ENCODE measurements around the gene CD7. TPM values are rescaled to one million over a fixed set of nuclear protein-coding genes. Genes with fewer than 3 reads are reported as not detected.
A peak's percentile ranks its signal among the peaks of the same experiment; 100 is the strongest.
"Not testable (repeated sequence)": the region's sequence is repeated elsewhere in the genome, so short reads cannot be mapped to it uniquely, and the experiment has no call there.

The CD7 gene
- total RNA-seq, 2 experiments from 2014 or later, result not detected

DNA sequence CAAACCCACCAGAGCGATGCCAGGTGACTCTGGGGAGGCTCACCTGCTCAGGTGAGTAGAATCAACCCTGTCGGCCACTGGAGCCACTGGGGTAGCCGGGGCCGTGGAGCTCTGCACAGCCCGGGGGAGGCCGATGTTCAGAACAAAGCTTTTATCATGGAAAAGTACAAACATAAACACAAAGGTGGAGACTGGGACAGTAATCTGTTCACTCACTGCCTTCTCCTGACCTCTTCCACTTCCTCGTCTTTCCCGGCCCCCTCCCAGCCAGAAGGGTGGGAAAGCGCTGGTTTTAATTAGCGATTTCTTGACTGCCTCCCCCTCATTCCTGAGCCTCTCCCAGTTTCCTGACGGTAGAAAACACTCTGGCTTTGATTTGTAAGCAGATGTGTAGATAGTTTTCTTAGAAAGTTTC lies 31.9 kb upstream of the CD7 start:
- Histone ChIP-seq H3K79me2 (ENCODE audit: insufficient read depth, low read depth, low read length) (no peaks in the 10 kb centered on the region), H3K4me2 (ENCODE audit: low read length) (peak overlapping the region; percentile 78; the same call in 1 of the 2 replicates), H4K20me1 (ENCODE audit: insufficient read depth, low read length) (no peaks in the 10 kb centered on the region), H3K9me2 (ENCODE audit: insufficient read depth, low read length) (no peaks in the 10 kb centered on the region), H3K27ac (ENCODE audit: low read depth, low read length, poor library complexity, severe bottlenecking) (peak overlapping the region; percentile 97), H3K4me3 (ENCODE audit: low read depth, low read length, poor library complexity, severe bottlenecking) (no peak overlapping the region), H3K4me1 (ENCODE audit: insufficient read depth, low read length, poor library complexity, severe bottlenecking) (peaks cover 69% of the 10 kb centered on the region), H3K9me3 (ENCODE audit: low read length) (no peaks in the 10 kb centered on the region), H2AFZ (ENCODE audit: low read length) (peak overlapping the region; percentile 65; the same call in 1 of the 2 replicates), H3K36me3 (ENCODE audit: insufficient read depth, low read length) (no peaks in the 10 kb centered on the region)
- POLR2A ChIA-PET, result interaction anchor here (0.6 to 3.7 kb wide), 4 partner anchors 9 to 205 kb away, joined by 3 to 20 read pairs (median 6); partner anchors contain the start of genes HEXD and OGFOD3
- no peak for DNase-seq (ENCODE audit: low spot score)
- TF ChIP-seq, protein P1, sequence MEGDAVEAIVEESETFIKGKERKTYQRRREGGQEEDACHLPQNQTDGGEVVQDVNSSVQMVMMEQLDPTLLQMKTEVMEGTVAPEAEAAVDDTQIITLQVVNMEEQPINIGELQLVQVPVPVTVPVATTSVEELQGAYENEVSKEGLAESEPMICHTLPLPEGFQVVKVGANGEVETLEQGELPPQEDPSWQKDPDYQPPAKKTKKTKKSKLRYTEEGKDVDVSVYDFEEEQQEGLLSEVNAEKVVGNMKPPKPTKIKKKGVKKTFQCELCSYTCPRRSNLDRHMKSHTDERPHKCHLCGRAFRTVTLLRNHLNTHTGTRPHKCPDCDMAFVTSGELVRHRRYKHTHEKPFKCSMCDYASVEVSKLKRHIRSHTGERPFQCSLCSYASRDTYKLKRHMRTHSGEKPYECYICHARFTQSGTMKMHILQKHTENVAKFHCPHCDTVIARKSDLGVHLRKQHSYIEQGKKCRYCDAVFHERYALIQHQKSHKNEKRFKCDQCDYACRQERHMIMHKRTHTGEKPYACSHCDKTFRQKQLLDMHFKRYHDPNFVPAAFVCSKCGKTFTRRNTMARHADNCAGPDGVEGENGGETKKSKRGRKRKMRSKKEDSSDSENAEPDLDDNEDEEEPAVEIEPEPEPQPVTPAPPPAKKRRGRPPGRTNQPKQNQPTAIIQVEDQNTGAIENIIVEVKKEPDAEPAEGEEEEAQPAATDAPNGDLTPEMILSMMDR (conservative IDR thresholded peaks at IDR 0.05; ENCODE audit: low read length), result no peak
- TF ChIP-seq EZH2phosphoT487 (IDR thresholded peaks at IDR 0.05; ENCODE audit: borderline replicate concordance, low read depth, low read length), result no peak
- CTCF ChIA-PET (ENCODE audit: unreplicated experiment), result interaction anchor here (1.0 to 1.2 kb wide), 2 partner anchors 51 to 75 kb away, joined by 3 read pairs; no protein-coding TSS in a partner anchor
- intact Hi-C loops (cut with micrococcal nuclease; ENCODE audit: unreplicated experiment), result no loop called here
- BruUV-seq (replicated peaks), result no TSS peak

DNA sequence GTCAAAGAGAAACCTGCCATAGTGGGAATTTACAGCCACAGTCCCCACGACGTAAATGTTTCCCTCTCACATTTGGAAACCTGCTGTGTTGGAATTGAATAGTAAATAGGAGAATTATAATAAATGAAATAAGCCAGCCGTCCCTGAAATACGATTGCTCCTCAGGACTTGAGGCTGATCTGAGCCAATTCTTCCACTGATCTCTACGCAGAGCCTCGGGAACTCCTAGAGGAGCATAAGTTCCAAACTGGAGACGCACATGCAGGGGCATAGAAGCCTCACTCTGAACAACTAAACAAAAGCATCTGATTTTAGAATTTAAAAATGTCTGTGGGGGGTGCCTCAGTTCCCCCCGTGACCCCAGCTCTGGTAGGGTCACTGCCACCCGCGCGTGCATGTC lies 31.5 kb upstream of the CD7 start:
- Histone ChIP-seq H3K27ac (ENCODE audit: low read depth, low read length, poor library complexity, severe bottlenecking) (no peak overlapping the region), H3K4me1 (ENCODE audit: insufficient read depth, low read length, poor library complexity, severe bottlenecking) (peaks cover 69% of the 10 kb centered on the region), H4K20me1 (ENCODE audit: insufficient read depth, low read length) (no peaks in the 10 kb centered on the region), H3K36me3 (ENCODE audit: insufficient read depth, low read length) (no peaks in the 10 kb centered on the region), H3K4me3 (ENCODE audit: low read depth, low read length, poor library complexity, severe bottlenecking) (no peak overlapping the region), H3K9me2 (ENCODE audit: insufficient read depth, low read length) (no peaks in the 10 kb centered on the region), H3K9me3 (ENCODE audit: low read length) (no peaks in the 10 kb centered on the region), H3K79me2 (ENCODE audit: insufficient read depth, low read depth, low read length) (no peaks in the 10 kb centered on the region), H3K4me2 (ENCODE audit: low read length) (no peak overlapping the region), H2AFZ (ENCODE audit: low read length) (no peak overlapping the region)
- ChIA-PET CTCF (ENCODE audit: unreplicated experiment) (no interaction called here), POLR2A (no interaction called here)
- no TSS peak for BruUV-seq (replicated peaks)
- intact Hi-C loops (cut with micrococcal nuclease; ENCODE audit: unreplicated experiment), result no loop called here
- no peak for DNase-seq (ENCODE audit: low spot score)
- TF ChIP-seq EZH2phosphoT487 (IDR thresholded peaks at IDR 0.05; ENCODE audit: borderline replicate concordance, low read depth, low read length), result no peak
- TF ChIP-seq, protein P1 (conservative IDR thresholded peaks at IDR 0.05; ENCODE audit: low read length), result no peak

DNA sequence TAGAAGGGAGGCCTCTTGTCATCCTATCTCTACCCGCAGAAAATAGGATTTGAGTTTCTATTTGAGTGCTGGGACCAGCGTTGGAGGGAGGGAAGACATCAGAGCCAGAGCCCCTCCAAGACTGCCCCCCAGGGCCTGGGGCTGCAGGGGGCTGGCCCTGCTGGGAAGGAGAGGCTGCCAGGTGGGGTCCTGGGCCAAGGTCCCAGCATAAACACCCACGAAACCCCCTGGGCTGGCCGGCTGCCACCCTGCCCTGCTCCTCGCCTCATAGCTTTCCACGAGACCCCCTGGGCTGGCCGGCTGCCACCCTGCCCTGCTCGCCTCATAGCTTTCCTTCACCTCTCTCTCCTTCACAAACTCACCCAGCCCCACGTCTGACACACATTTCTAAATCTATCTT lies 31.0 kb upstream of the CD7 start:
- Histone ChIP-seq H3K9me3 (ENCODE audit: low read length) (no peaks in the 10 kb centered on the region), H3K36me3 (ENCODE audit: insufficient read depth, low read length) (no peaks in the 10 kb centered on the region), H3K4me1 (ENCODE audit: insufficient read depth, low read length, poor library complexity, severe bottlenecking) (peaks cover 67% of the 10 kb centered on the region), H3K9me2 (ENCODE audit: insufficient read depth, low read length) (no peaks in the 10 kb centered on the region), H2AFZ (ENCODE audit: low read length) (no peak overlapping the region), H3K4me2 (ENCODE audit: low read length) (no peak overlapping the region), H3K27ac (ENCODE audit: low read depth, low read length, poor library complexity, severe bottlenecking) (no peak overlapping the region), H4K20me1 (ENCODE audit: insufficient read depth, low read length) (no peaks in the 10 kb centered on the region), H3K79me2 (ENCODE audit: insufficient read depth, low read depth, low read length) (no peaks in the 10 kb centered on the region), H3K4me3 (ENCODE audit: low read depth, low read length, poor library complexity, severe bottlenecking) (no peak overlapping the region)
- DNase-seq (ENCODE audit: low spot score), result no peak
- ChIA-PET POLR2A (no interaction called here), CTCF (ENCODE audit: unreplicated experiment) (no interaction called here)
- intact Hi-C loops (cut with micrococcal nuclease; ENCODE audit: unreplicated experiment), result no loop called here
- TF ChIP-seq EZH2phosphoT487 (IDR thresholded peaks at IDR 0.05; ENCODE audit: borderline replicate concordance, low read depth, low read length), result no peak
- TF ChIP-seq, protein P1 (conservative IDR thresholded peaks at IDR 0.05; ENCODE audit: low read length), result no peak
- no TSS peak for BruUV-seq (replicated peaks)

DNA sequence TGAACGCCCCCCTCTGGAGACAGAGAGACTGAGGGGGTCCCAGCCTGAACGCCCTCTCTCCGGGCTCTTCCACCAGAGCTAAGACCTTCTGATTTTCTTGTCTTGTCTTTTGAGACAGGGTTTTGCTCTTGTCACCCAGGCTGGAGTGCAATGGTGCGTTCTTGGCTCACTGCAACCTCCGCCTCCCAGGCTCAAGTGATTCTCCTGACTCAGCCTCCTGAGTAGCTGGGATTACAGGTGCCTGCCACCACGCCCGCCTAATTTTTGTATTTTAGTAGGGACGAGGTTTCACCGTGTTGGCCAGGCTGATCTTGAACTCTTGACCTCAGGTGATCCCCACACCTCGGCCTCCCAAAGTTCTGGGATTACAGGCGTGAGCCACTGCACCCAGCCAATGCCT lies 30.6 kb upstream of the CD7 start:
- H3K27ac ChIP-seq (ENCODE audit: low read depth, low read length, poor library complexity, severe bottlenecking); intact Hi-C loops (cut with micrococcal nuclease; ENCODE audit: unreplicated experiment); DNase-seq (ENCODE audit: low spot score); H3K9me3 ChIP-seq (ENCODE audit: low read length); POLR2A ChIA-PET; CTCF ChIA-PET (ENCODE audit: unreplicated experiment); H4K20me1 ChIP-seq (ENCODE audit: insufficient read depth, low read length); H3K36me3 ChIP-seq (ENCODE audit: insufficient read depth, low read length); H2AFZ ChIP-seq (ENCODE audit: low read length); H3K79me2 ChIP-seq (ENCODE audit: insufficient read depth, low read depth, low read length); H3K9me2 ChIP-seq (ENCODE audit: insufficient read depth, low read length); H3K4me2 ChIP-seq (ENCODE audit: low read length); H3K4me3 ChIP-seq (ENCODE audit: low read depth, low read length, poor library complexity, severe bottlenecking); BruUV-seq (replicated peaks): not testable (repeated sequence)
- peaks cover 63% of the 10 kb centered on the region for H3K4me1 ChIP-seq (ENCODE audit: insufficient read depth, low read length, poor library complexity, severe bottlenecking)

Measured in OCI-LY7 (cell line).